SU-DHL-6 (cell line): Measurements from ENCODE around the gene SHKBP1.

Experiments
- H2AFZ ChIP-seq: fragments of 200-600 bp; sonication (generic); 2 replicates; pipeline ENCODE4 v1.6.1; 2014; ENCODE audit warnings: low read depth, mild to moderate bottlenecking, moderate library complexity, mixed read lengths, antibody characterized with exemption, low read length; ENCODE audit not compliant: severe bottlenecking
- H3F3A ChIP-seq: fragments of 200-600 bp; shearing (Covaris generic); 2 replicates; pipeline ENCODE4 v1.6.0; 2016; ENCODE audit warnings: antibody characterized with exemption, mild to moderate bottlenecking; ENCODE audit not compliant: insufficient read depth
- H3K27ac ChIP-seq: fragments of 200-600 bp; sonication (generic); 2 replicates; pipeline ENCODE4 v1.5.1; 2016; ENCODE audit warnings: low read depth, mild to moderate bottlenecking, low read length, moderate library complexity, mixed read lengths
- H3K27me3 ChIP-seq: fragments of 200-600 bp; sonication (generic), shearing (Covaris generic); 2 replicates; pipeline ENCODE4 v1.6.0; 2014; ENCODE audit warnings: mild to moderate bottlenecking, low read length
- H3K36me3 ChIP-seq: fragments of 200-600 bp; sonication (generic); 2 replicates; pipeline ENCODE4 v1.6.1; 2014; ENCODE audit warnings: mild to moderate bottlenecking, low read length, mixed read lengths
- H3K4me2 ChIP-seq: fragments of 300-600, 200-600 bp; shearing (Covaris generic), sonication (generic); 2 replicates; pipeline ENCODE4 v1.6.0; 2014; ENCODE audit warnings: low read length, low read depth, mild to moderate bottlenecking; ENCODE audit not compliant: poor library complexity, severe bottlenecking
- H3K4me3 ChIP-seq: fragments of 200-600 bp; sonication (generic); 2 replicates; pipeline ENCODE4 v1.5.1; 2014; ENCODE audit warnings: antibody characterized with exemption, low read length, mild to moderate bottlenecking, mixed read lengths; ENCODE audit not compliant: insufficient read depth, poor library complexity, severe bottlenecking
- H3K79me2 ChIP-seq: fragments of 200-600 bp; sonication (generic); 2 replicates; pipeline ENCODE4 v1.6.1; 2014; ENCODE audit warnings: mild to moderate bottlenecking, low read length, moderate library complexity; ENCODE audit not compliant: insufficient read depth
- H3K9ac ChIP-seq: fragments of 200-600 bp; sonication (generic); 2 replicates; pipeline ENCODE4 v1.7.0; 2014; ENCODE audit warnings: mild to moderate bottlenecking, low read length
- H3K9me2 ChIP-seq: fragments of 200-600 bp; sonication (generic); replicated peaks from 2 replicates; pipeline ENCODE4 v1.6.1; 2014; ENCODE audit warnings: low read length; ENCODE audit not compliant: insufficient read depth
- H3K9me3 ChIP-seq: fragments of 200-600 bp; sonication (generic); 2 replicates; pipeline ENCODE4 v1.6.1; 2014; ENCODE audit warnings: low read length, mixed read lengths; ENCODE audit not compliant: insufficient read depth
- H4K20me1 ChIP-seq: fragments of 200-600 bp; sonication (generic); 2 replicates; pipeline ENCODE4 v1.6.1; 2014; ENCODE audit warnings: low read depth, mild to moderate bottlenecking, antibody characterized with exemption, low read length, moderate library complexity, mixed read lengths
- EZH2phosphoT487 ChIP-seq: fragments of 200-600 bp; sonication (generic), shearing (Covaris generic); conservative IDR thresholded peaks from 2 replicates; pipeline ENCODE4 v1.6.1; 2018; ENCODE audit warnings: mild to moderate bottlenecking, antibody characterized with exemption, low read length, moderate library complexity, mixed read lengths
- TF ChIP-seq, protein P1 (sequence below): fragments of 200-600 bp; sonication (generic); IDR thresholded peaks from one replicate; pipeline ENCODE4 v1.5.1; 2017; ENCODE audit warnings: antibody characterized with exemption, mild to moderate bottlenecking, low read length, moderate library complexity; ENCODE audit not compliant: insufficient read depth, poor library complexity, severe bottlenecking

SHKBP1 gene

DNA sequence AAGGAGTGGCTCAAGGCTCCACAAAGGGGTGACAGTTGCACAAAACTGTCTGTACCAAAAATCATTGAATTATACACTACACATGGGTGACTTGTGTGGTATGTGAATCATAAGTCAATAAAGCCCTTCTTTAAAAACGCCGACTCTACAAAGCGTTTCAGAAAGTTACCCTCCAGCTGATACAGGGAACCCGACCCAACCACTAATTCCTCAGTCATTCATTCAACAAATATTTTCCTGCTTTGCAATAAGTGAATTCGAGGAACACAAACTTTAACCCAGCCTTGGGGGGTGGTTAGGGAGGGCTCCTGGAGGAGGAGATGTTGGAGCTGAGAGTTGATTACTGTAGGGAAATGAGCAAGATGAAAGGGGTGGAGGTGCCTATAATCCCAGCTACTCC, 56.5 kb downstream of the SHKBP1 start:
- no peaks in the 10 kb centered on the region for H4K20me1 ChIP-seq
- H3K36me3 ChIP-seq: no peaks in the 10 kb centered on the region
- no peak for TF ChIP-seq EZH2phosphoT487
- TF ChIP-seq, protein P1, sequence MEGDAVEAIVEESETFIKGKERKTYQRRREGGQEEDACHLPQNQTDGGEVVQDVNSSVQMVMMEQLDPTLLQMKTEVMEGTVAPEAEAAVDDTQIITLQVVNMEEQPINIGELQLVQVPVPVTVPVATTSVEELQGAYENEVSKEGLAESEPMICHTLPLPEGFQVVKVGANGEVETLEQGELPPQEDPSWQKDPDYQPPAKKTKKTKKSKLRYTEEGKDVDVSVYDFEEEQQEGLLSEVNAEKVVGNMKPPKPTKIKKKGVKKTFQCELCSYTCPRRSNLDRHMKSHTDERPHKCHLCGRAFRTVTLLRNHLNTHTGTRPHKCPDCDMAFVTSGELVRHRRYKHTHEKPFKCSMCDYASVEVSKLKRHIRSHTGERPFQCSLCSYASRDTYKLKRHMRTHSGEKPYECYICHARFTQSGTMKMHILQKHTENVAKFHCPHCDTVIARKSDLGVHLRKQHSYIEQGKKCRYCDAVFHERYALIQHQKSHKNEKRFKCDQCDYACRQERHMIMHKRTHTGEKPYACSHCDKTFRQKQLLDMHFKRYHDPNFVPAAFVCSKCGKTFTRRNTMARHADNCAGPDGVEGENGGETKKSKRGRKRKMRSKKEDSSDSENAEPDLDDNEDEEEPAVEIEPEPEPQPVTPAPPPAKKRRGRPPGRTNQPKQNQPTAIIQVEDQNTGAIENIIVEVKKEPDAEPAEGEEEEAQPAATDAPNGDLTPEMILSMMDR: no peak
- H3K79me2 ChIP-seq: no peaks in the 10 kb centered on the region
- no peaks in the 10 kb centered on the region for H3F3A ChIP-seq
- no peak overlapping the region for H3K4me3 ChIP-seq
- H2AFZ ChIP-seq: no peak overlapping the region
- no peaks in the 10 kb centered on the region for H3K9me3 ChIP-seq
- no peaks in the 10 kb centered on the region for H3K27me3 ChIP-seq
- H3K9ac ChIP-seq: no peak overlapping the region
- no peak overlapping the region for H3K4me2 ChIP-seq
- H3K27ac ChIP-seq: no peak overlapping the region
- H3K9me2 ChIP-seq: no peaks in the 10 kb centered on the region

- Histone ChIP-seq H3K9me2 (no peaks in the 10 kb centered on the region), H3K4me2 (no peak overlapping the region), H3K27ac (no peak overlapping the region), H3F3A (no peaks in the 10 kb centered on the region), H3K9me3 (no peaks in the 10 kb centered on the region), H3K79me2 (no peaks in the 10 kb centered on the region), H4K20me1 (no peaks in the 10 kb centered on the region), H3K36me3 (no peaks in the 10 kb centered on the region), H3K9ac (no peak overlapping the region), H3K4me3 (no peak overlapping the region), H3K27me3 (no peaks in the 10 kb centered on the region), H2AFZ (no peak overlapping the region)
- no peak for TF ChIP-seq EZH2phosphoT487
- TF ChIP-seq, protein P1: no peak
Measured at GRCh38 chr19:40638327-40638726, 61.7 kb downstream of the SHKBP1 start.

GRCh38 chr19:40639638-40639982, 62.9 kb downstream of the SHKBP1 start:
- H3K4me2 ChIP-seq: no peak overlapping the region
- no peak overlapping the region for H3K9ac ChIP-seq
- H3F3A ChIP-seq: no peaks in the 10 kb centered on the region
- H3K79me2 ChIP-seq: no peaks in the 10 kb centered on the region
- no peaks in the 10 kb centered on the region for H3K36me3 ChIP-seq
- no peaks in the 10 kb centered on the region for H3K9me2 ChIP-seq
- H3K27ac ChIP-seq: no peak overlapping the region
- H3K4me3 ChIP-seq: no peak overlapping the region
- TF ChIP-seq EZH2phosphoT487: no peak
- TF ChIP-seq, protein P1: no peak
- H3K9me3 ChIP-seq: no peaks in the 10 kb centered on the region
- H3K27me3 ChIP-seq: no peaks in the 10 kb centered on the region
- no peaks in the 10 kb centered on the region for H4K20me1 ChIP-seq
- H2AFZ ChIP-seq: no peak overlapping the region

DNA sequence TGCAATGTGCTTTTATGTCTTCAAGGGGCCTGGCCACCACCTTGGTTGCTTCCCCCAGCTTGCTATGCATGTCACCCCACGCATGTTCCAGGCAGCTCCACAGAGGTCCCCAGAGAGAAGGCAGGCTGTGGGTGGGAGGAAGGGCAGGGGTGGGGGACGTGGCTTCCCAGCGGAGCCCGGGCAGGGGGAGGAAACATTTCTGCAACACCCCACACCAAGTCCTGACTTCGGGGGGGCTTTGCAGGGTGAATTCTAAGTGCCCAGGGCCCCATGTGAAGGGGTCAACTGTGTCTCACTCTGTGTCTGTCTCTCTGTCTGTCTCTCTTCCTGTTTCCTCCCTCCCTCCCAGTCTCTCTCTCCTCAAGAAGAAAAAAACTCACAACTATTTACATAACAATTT, 64.1 kb downstream of the SHKBP1 start:
- Histone ChIP-seq H4K20me1 (no peaks in the 10 kb centered on the region), H3F3A (no peaks in the 10 kb centered on the region), H3K27me3 (no peaks in the 10 kb centered on the region), H3K9ac (no peak overlapping the region), H3K79me2 (no peaks in the 10 kb centered on the region), H3K9me3 (no peaks in the 10 kb centered on the region), H3K4me2 (no peak overlapping the region), H3K36me3 (no peaks in the 10 kb centered on the region), H3K4me3 (no peak overlapping the region), H3K27ac (no peak overlapping the region), H2AFZ (no peak overlapping the region), H3K9me2 (no peaks in the 10 kb centered on the region)
- TF ChIP-seq, protein P1: no peak
- TF ChIP-seq EZH2phosphoT487: no peak
